ENCODE measurements around the gene RIPOR3. TPM values are rescaled to one million over a fixed set of nuclear protein-coding genes. Genes with fewer than 3 reads are reported as not detected.

Gene RIPOR3
- polyA plus RNA-seq, 1 of the 3 experiments (the other 2 are of a cell fraction), result 1.2 TPM

DNA sequence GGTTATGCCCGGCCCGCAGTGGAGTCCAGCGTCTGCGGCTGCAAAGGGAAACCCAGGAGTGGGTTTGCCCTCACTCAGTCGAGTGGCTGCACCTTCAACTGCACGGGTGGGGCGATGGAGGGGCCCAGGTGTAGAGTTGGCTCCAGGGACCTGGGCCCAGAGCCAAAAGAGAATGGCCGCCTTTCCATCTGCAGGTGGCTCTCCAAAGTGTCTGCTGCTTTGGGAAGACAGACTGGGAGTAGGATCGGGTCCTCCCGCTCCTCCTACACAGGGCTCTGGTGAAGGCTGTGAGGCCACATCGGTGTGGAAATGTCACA is 101.0 kb downstream of the RIPOR3 start:
- Histone ChIP-seq H3K9ac (no peak overlapping the region), H3K9me3 (no peaks in the 10 kb centered on the region), H3K36me3 (replicated peaks in 1 of 2; ENCODE audit: control insufficient read depth in 1 of 2, insufficient read depth in 2 of 2, low read length in 1 of 2) (peaks cover 0 to 26% of the 10 kb centered on the region in 2 experiments), H3K4me3 (ENCODE audit: low read depth in 2 of 2, low read length in 1 of 2) (no peak overlapping the region), H3K4me2 (no peak overlapping the region), H3K27me3 (ENCODE audit: insufficient read depth) (no peaks in the 10 kb centered on the region), H3K4me1 (ENCODE audit: control insufficient read depth in 1 of 2, insufficient read depth in 2 of 2, low read depth in 1 of 2, low read length in 1 of 2) (peaks cover 0 to 4% of the 10 kb centered on the region in 2 experiments; a peak in 1 of 4 replicates), H3F3A (replicated peaks; ENCODE audit: insufficient read depth) (no peaks in the 10 kb centered on the region), H3K27ac (ENCODE audit: low read depth in 2 of 2, low read length in 1 of 2) (no peak overlapping the region), H4K20me1 (ENCODE audit: insufficient read depth) (no peaks in the 10 kb centered on the region), H3K9me2 (no peaks in the 10 kb centered on the region), H2AFZ (ENCODE audit: low read depth) (no peak overlapping the region), H3K79me2 (ENCODE audit: insufficient read depth) (no peaks in the 10 kb centered on the region)
- CTCF ChIA-PET, result no interaction called here
- no peak for DNase-seq
- POLR2A ChIA-PET, result no interaction called here
- no peak for TF ChIP-seq MXI1 (IDR thresholded peaks at IDR 0.05; ENCODE audit: low read depth, low read length)
- TF ChIP-seq SMC3 (IDR thresholded peaks at IDR 0.05; ENCODE audit: low read depth, low read length), result no peak
- 90% methylated on average over 6 of the region's 11 CpGs for WGBS (ENCODE audit: low lambda C conversion rate)

- H3F3A ChIP-seq (replicated peaks; ENCODE audit: insufficient read depth), result no peaks in the 10 kb centered on the region
- no peak overlapping the region for H3K9ac ChIP-seq
- TF ChIP-seq NFIC (IDR thresholded peaks at IDR 0.05; ENCODE audit: borderline replicate concordance) (no peak), FOXJ3 (CRISPR knock-in tag; IDR thresholded peaks at IDR 0.05) (no peak), EP300 (IDR thresholded peaks at IDR 0.05; ENCODE audit: borderline replicate concordance in 1 of 2, low read depth in 1 of 2, low read length in 1 of 2) (no peak), USF2 (IDR thresholded peaks at IDR 0.05; ENCODE audit: borderline replicate concordance, low read depth, low read length) (no peak), MXI1 (IDR thresholded peaks at IDR 0.05; ENCODE audit: low read depth, low read length) (no peak), FOSL2 (IDR thresholded peaks at IDR 0.05; ENCODE audit: borderline replicate concordance, low read depth) (no peak), SMC3 (IDR thresholded peaks at IDR 0.05; ENCODE audit: low read depth, low read length) (no peak), FOXM1 (IDR thresholded peaks at IDR 0.05; ENCODE audit: low read depth) (no peak), NRF1 (IDR thresholded peaks at IDR 0.05; ENCODE audit: low read depth, low read length) (no peak), GATA2 (CRISPR knock-in tag; IDR thresholded peaks at IDR 0.05) (no peak), EZH2phosphoT487 (IDR thresholded peaks at IDR 0.05; ENCODE audit: borderline replicate concordance, low read depth) (no peak)
- TF ChIP-seq, protein P1, sequence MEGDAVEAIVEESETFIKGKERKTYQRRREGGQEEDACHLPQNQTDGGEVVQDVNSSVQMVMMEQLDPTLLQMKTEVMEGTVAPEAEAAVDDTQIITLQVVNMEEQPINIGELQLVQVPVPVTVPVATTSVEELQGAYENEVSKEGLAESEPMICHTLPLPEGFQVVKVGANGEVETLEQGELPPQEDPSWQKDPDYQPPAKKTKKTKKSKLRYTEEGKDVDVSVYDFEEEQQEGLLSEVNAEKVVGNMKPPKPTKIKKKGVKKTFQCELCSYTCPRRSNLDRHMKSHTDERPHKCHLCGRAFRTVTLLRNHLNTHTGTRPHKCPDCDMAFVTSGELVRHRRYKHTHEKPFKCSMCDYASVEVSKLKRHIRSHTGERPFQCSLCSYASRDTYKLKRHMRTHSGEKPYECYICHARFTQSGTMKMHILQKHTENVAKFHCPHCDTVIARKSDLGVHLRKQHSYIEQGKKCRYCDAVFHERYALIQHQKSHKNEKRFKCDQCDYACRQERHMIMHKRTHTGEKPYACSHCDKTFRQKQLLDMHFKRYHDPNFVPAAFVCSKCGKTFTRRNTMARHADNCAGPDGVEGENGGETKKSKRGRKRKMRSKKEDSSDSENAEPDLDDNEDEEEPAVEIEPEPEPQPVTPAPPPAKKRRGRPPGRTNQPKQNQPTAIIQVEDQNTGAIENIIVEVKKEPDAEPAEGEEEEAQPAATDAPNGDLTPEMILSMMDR (IDR thresholded peaks at IDR 0.05), result no peak
- H3K79me2 ChIP-seq (ENCODE audit: insufficient read depth), result no peaks in the 10 kb centered on the region
- H3K27me3 ChIP-seq (ENCODE audit: insufficient read depth), result no peaks in the 10 kb centered on the region
- ChIA-PET POLR2A (no interaction called here), CTCF (no interaction called here)
- no peak for DNase-seq
- H3K27ac ChIP-seq (ENCODE audit: low read depth in 2 of 2, low read length in 1 of 2), result no peak overlapping the region
- peaks cover 0 to 4% of the 10 kb centered on the region in 2 experiments; a peak in 1 of 4 replicates for H3K4me1 ChIP-seq (ENCODE audit: control insufficient read depth in 1 of 2, insufficient read depth in 2 of 2, low read depth in 1 of 2, low read length in 1 of 2)
- peaks cover 4 to 30% of the 10 kb centered on the region in 2 experiments for H3K36me3 ChIP-seq (replicated peaks in 1 of 2; ENCODE audit: control insufficient read depth in 1 of 2, insufficient read depth in 2 of 2, low read length in 1 of 2)
- no peaks in the 10 kb centered on the region for H4K20me1 ChIP-seq (ENCODE audit: insufficient read depth)
- WGBS (ENCODE audit: low lambda C conversion rate), result 95% methylated on average over 20 of the region's 20 CpGs
- no peaks in the 10 kb centered on the region for H3K9me3 ChIP-seq
- H3K4me2 ChIP-seq, result no peak overlapping the region
- no peak overlapping the region for H3K4me3 ChIP-seq (ENCODE audit: low read depth in 2 of 2, low read length in 1 of 2)
- H2AFZ ChIP-seq (ENCODE audit: low read depth), result no peak overlapping the region
- no peaks in the 10 kb centered on the region for H3K9me2 ChIP-seq
Observed at GRCh38 chr20:50589548-50590347, 101.6 kb downstream of the RIPOR3 start.

All from SK-N-SH (cell line).